Neuronal stem cell (in vitro differentiated cells): ENCODE results near the gene UBASH3B.

Experiments used
- DNase-seq: peaks from one replicate; pipeline ENCODE4 v3.0.0-alpha.2; 2013; ENCODE audit warnings: low spot score
- H2AFZ ChIP-seq: one replicate; pipeline ENCODE4 v1.6.1; 2013; ENCODE audit warnings: mild to moderate bottlenecking, low read length, inconsistent platforms
- H2AK5ac ChIP-seq: 2 replicates; pipeline ENCODE4 v1.6.1; 2013; ENCODE audit warnings: low read depth, mild to moderate bottlenecking, inconsistent platforms, low read length, moderate library complexity, mixed read lengths
- H2BK120ac ChIP-seq: 2 replicates; pipeline ENCODE4 v1.6.1; 2013; ENCODE audit warnings: low read depth, mild to moderate bottlenecking, inconsistent platforms, low read length, moderate library complexity, mixed read lengths
- H2BK12ac ChIP-seq: one replicate; pipeline ENCODE4 v1.6.1; 2013; ENCODE audit warnings: low read length, inconsistent platforms
- H2BK15ac ChIP-seq: 2 replicates; pipeline ENCODE4 v1.6.1; 2013; ENCODE audit warnings: mild to moderate bottlenecking, low read length, inconsistent platforms, mixed read lengths
- H2BK5ac ChIP-seq: one replicate; pipeline ENCODE4 v1.6.1; 2013; ENCODE audit warnings: inconsistent platforms, mild to moderate bottlenecking, low read length, moderate library complexity
- H3K14ac ChIP-seq: one replicate; pipeline ENCODE4 v1.6.1; 2013; ENCODE audit warnings: low read length, inconsistent platforms
- H3K18ac ChIP-seq: 2 replicates; pipeline ENCODE4 v1.6.1; 2013; ENCODE audit warnings: low read length, inconsistent platforms
- H3K23ac ChIP-seq: 2 replicates; pipeline ENCODE4 v1.6.1; 2013; ENCODE audit warnings: low read depth, mild to moderate bottlenecking, mixed read lengths, low read length, inconsistent platforms; ENCODE audit not compliant: poor library complexity
- H3K27ac ChIP-seq: replicated peaks from 3 replicates; pipeline ENCODE4 v1.5.1; 2013; ENCODE audit warnings: low read length, inconsistent platforms
- H3K27me3 ChIP-seq, 3 experiments: 2 replicates each; pipeline ENCODE4 v1.6.1; 2013; ENCODE audit warnings: low read length in 3 of 3, mild to moderate bottlenecking in 2 of 3, inconsistent platforms in 1 of 3, low read depth in 1 of 3, mixed read lengths in 1 of 3, moderate library complexity in 1 of 3; ENCODE audit not compliant: control insufficient read depth in 3 of 3, insufficient read depth in 3 of 3
- H3K36me3 ChIP-seq, 2 donors: replicated peaks in 1 of 2; 2 replicates each; pipeline ENCODE4 v1.6.1; 2013; ENCODE audit warnings: low read length in 2 of 2; ENCODE audit not compliant: control insufficient read depth in 2 of 2, insufficient read depth in 2 of 2
- H3K4ac ChIP-seq: 2 replicates; pipeline ENCODE4 v1.6.1; 2013; ENCODE audit warnings: inconsistent platforms, mild to moderate bottlenecking, low read length, moderate library complexity
- H3K4me1 ChIP-seq, 2 donors: 1 replicate in 1 of 2; 2 replicates in 1 of 2; pipeline ENCODE4 v1.6.1; 2013; ENCODE audit warnings: low read length in 2 of 2, low read depth in 1 of 2; ENCODE audit not compliant: control insufficient read depth in 2 of 2, insufficient read depth in 1 of 2
- H3K4me2 ChIP-seq: one replicate; pipeline ENCODE4 v1.6.1; 2013; ENCODE audit warnings: mild to moderate bottlenecking, low read length, inconsistent platforms; ENCODE audit not compliant: insufficient read depth, poor library complexity, severe bottlenecking
- H3K4me3 ChIP-seq, 2 donors: 2 replicates each; pipeline ENCODE4 v1.5.1; 2013; ENCODE audit warnings: low read length in 2 of 2, mild to moderate bottlenecking in 2 of 2, inconsistent platforms in 1 of 2, moderate library complexity in 1 of 2
- H3K79me1 ChIP-seq: one replicate; pipeline ENCODE4 v1.6.1; 2013; ENCODE audit warnings: low read depth, mild to moderate bottlenecking, inconsistent platforms, low read length, moderate library complexity
- H3K9ac ChIP-seq: one replicate; pipeline ENCODE4 v1.6.1; 2013; ENCODE audit warnings: mild to moderate bottlenecking, low read depth, low read length, inconsistent platforms; ENCODE audit not compliant: poor library complexity
- H3K9me3 ChIP-seq, 2 donors: replicated peaks in 1 of 2; 2 replicates each; pipeline versions ENCODE3 to v1.6.1; 2013; ENCODE audit warnings: low read length in 2 of 2, mild to moderate bottlenecking in 2 of 2, inconsistent platforms in 1 of 2, low read depth in 1 of 2, mixed read lengths in 1 of 2, moderate library complexity in 1 of 2; ENCODE audit not compliant: control insufficient read depth in 2 of 2, insufficient read depth in 1 of 2
- H4K8ac ChIP-seq: one replicate; pipeline ENCODE4 v1.6.1; 2013; ENCODE audit warnings: low read depth, mild to moderate bottlenecking, inconsistent platforms, low read length, moderate library complexity
- H4K91ac ChIP-seq: one replicate; pipeline ENCODE4 v1.6.1; 2013; ENCODE audit warnings: low read length, low read depth, mild to moderate bottlenecking, inconsistent platforms; ENCODE audit not compliant: poor library complexity
- WGBS, 2 donors: extraction: QIAGEN DNeasy Blood & Tissue Kit; methylation state at CpG; one replicate each; pipeline ENCODE4 v1.1.7; 2013; ENCODE audit warnings: missing lambda C conversion rate in 2 of 2, mixed read lengths in 1 of 2; ENCODE audit not compliant: insufficient read length in 2 of 2, insufficient replicate concordance in 1 of 2; ENCODE audit errors: extremely low coverage in 2 of 2; 5-methylcytosine and 5-hydroxymethylcytosine counted together

Gene UBASH3B

DNA sequence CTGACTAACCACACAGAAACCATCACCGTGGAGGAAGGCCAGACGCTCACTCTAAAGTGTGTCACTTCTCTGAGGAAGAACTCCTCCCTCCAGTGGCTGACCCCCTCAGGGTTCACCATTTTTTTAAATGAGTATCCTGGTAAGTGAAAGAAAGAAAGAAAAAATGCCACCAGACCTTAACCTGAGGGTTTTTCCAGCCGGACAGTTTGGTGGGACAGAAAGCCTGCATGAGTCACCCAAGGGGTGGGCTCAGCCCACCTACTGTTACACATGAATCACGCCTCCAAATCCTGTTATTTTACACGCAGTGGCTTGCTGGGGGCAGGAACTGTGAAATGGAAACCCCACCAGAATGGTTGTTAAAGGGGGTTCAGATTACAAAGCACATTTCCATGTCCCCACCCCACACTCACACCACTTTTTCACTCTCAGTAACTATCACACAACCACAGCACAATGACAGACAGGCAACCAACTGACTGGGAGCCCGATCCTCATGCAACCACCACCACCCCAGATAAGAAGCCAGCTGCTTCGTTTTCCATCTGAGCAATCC lies 194.6 kb downstream of the UBASH3B start:
- WGBS, 2 donors: no CpG with 5 or more reads among the region's 7 CpGs
- Histone ChIP-seq H3K9me3 (no peaks in the 10 kb centered on the region), H3K27me3 (peaks cover 0 to under 1% (median 0%) of the 10 kb centered on the region in 3 experiments), H3K9ac (no peak overlapping the region), H3K4ac (no peak overlapping the region), H3K14ac (no peak overlapping the region), H2BK5ac (no peak overlapping the region), H3K4me2 (no peak overlapping the region), H3K18ac (no peak overlapping the region), H2AFZ (peak overlapping the region; percentile 71), H2AK5ac (no peak overlapping the region), H2BK15ac (no peak overlapping the region), H4K91ac (no peak overlapping the region), H2BK12ac (no peak overlapping the region), H3K4me1 (peaks cover 5 to 10% of the 10 kb centered on the region in 2 donors), H3K27ac (no peak overlapping the region), H3K79me1 (no peaks in the 10 kb centered on the region), H2BK120ac (no peak overlapping the region), H3K36me3 (no peaks in the 10 kb centered on the region), H4K8ac (no peak overlapping the region), H3K4me3 (no peak overlapping the region), H3K23ac (no peak overlapping the region)
- DNase-seq: no peak

DNA sequence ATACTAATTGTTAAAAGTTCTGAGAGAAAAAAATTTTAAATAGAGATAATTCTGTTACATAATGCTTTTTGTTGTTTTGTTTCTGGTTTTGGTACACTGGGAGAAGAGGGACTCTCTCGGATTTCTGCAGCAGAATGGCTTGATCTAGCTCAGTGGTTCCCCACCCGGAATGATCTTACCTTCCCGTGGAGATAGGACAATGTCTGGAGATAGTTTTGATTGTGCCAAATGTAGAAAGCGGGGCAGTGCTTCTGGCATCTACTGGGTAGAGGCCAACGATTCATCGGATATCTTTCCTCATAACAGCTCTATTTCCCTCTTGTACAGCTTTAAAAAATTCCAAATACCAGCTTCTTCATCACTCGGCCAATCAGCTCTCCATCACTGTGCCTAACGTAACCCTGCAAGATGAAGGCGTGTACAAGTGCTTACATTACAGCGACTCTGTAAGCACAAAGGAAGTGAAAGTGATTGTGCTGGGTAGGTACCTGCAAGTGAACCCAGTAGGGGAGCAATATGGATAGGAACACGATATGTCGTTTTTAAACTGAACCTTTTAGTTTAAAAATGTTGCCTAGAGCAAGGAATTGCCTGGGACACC lies 195.9 kb downstream of the UBASH3B start:
- Histone ChIP-seq H4K8ac (no peak overlapping the region), H3K23ac (no peak overlapping the region), H3K79me1 (no peaks in the 10 kb centered on the region), H3K9ac (no peak overlapping the region), H3K27me3 (no peaks in the 10 kb centered on the region), H3K4me3 (no peak overlapping the region), H3K27ac (no peak overlapping the region), H3K4ac (no peak overlapping the region), H2BK15ac (no peak overlapping the region), H3K36me3 (no peaks in the 10 kb centered on the region), H4K91ac (no peak overlapping the region), H3K14ac (no peak overlapping the region), H2BK120ac (no peak overlapping the region), H2AFZ (no peak overlapping the region), H2BK12ac (no peak overlapping the region), H3K9me3 (no peaks in the 10 kb centered on the region), H3K4me2 (no peak overlapping the region), H3K4me1 (peaks cover 5 to 10% of the 10 kb centered on the region in 2 donors), H3K18ac (no peak overlapping the region), H2BK5ac (no peak overlapping the region), H2AK5ac (no peak overlapping the region)
- no peak for DNase-seq
- WGBS, 2 donors: no CpG with 5 or more reads among the region's 12 CpGs

DNA sequence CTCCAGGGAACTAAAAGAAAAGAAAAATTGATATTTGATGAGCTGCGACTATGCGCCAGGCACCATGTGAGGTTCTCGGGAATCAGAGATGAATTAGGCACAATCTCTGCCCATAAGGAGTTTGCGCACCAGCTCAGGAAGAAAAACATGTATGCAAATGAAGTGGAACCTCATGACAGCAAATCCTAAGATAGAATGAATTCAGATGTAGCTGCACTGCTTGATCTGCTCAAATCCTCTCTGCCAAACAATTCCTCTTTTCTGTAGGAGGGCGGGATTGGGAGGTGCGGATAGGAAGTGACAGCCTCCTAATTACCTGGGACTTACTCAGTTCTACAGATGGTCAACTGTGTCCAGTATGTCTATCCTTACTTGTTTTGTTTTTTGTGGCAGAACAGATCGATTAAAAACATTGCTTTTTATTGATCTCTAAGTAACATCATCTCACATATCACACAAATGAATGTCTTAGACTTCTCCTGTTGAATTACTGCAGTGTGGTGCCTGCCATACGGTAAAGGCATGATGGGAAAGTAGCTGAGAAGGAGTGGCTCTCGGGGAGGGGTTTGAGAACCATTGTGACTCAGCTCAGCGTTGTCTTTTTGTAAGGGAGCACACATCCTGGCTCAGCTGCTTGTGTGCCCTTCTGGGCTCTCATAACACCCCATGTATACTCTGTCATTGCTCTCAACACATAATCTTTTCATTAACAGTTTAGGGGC lies 196.7 kb downstream of the UBASH3B start:
- no peak for DNase-seq
- H2AFZ ChIP-seq: peak overlapping the region; percentile 38
- H3K4me3 ChIP-seq: no peak overlapping the region

DNA sequence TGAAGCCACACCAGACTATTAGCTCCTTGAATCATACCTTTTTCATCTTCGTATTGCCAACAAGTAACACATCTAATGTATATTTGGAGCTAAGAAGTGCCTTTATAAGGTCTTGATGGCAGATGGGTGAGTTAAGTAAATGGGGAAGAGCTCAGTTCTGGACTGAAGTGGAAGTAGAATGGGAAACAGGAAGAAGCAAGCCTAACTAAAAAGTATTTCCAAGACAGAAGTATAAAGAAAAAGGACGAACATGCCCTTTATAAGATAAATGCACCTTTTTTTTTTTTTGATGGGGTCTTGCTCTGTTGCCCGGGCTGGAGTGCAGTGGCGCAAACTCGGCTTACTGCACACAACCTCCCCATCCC lies 197.3 kb downstream of the UBASH3B start:
- no peaks in the 10 kb centered on the region for H3K27me3 ChIP-seq
- H3K14ac ChIP-seq: no peak overlapping the region
- no peak overlapping the region for H4K8ac ChIP-seq
- H3K27ac ChIP-seq: no peak overlapping the region
- no peak overlapping the region for H3K4me2 ChIP-seq
- no peak overlapping the region for H3K4me3 ChIP-seq
- no peak overlapping the region for H4K91ac ChIP-seq
- no peak overlapping the region for H2BK15ac ChIP-seq
- no peaks in the 10 kb centered on the region for H3K36me3 ChIP-seq
- H2AFZ ChIP-seq: peak overlapping the region; percentile 10
- peaks cover 5 to 10% of the 10 kb centered on the region in 2 donors for H3K4me1 ChIP-seq
- no peak overlapping the region for H2BK12ac ChIP-seq
- DNase-seq: no peak
- H3K23ac ChIP-seq: no peak overlapping the region
- H3K4ac ChIP-seq: no peak overlapping the region
- no peak overlapping the region for H3K18ac ChIP-seq
- no peaks in the 10 kb centered on the region for H3K79me1 ChIP-seq
- no peak overlapping the region for H2AK5ac ChIP-seq
- H3K9ac ChIP-seq: no peak overlapping the region
- no peaks in the 10 kb centered on the region for H3K9me3 ChIP-seq
- H2BK5ac ChIP-seq: no peak overlapping the region
- no peak overlapping the region for H2BK120ac ChIP-seq
- WGBS, 2 donors: no CpG with 5 or more reads among the region's 5 CpGs

More for the DNA sequence above, 196.7 kb downstream of the UBASH3B start:
- Histone ChIP-seq H3K79me1 (no peaks in the 10 kb centered on the region), H3K18ac (no peak overlapping the region), H3K14ac (no peak overlapping the region), H3K9me3 (no peaks in the 10 kb centered on the region), H2BK15ac (no peak overlapping the region), H3K4ac (no peak overlapping the region), H2AK5ac (no peak overlapping the region), H3K27me3 (no peaks in the 10 kb centered on the region), H4K91ac (no peak overlapping the region), H3K27ac (no peak overlapping the region), H2BK12ac (no peak overlapping the region), H3K36me3 (no peaks in the 10 kb centered on the region), H2BK120ac (no peak overlapping the region), H3K9ac (no peak overlapping the region), H4K8ac (no peak overlapping the region), H3K4me2 (no peak overlapping the region), H2BK5ac (no peak overlapping the region), H3K4me1 (peaks cover 5 to 10% of the 10 kb centered on the region in 2 donors), H3K23ac (no peak overlapping the region)
- no CpG with 5 or more reads among the region's 10 CpGs for WGBS, 2 donors
